Activated T-cell treated with anti-CD3 and anti-CD28 coated beads for 1 hour (primary cell): Measurements from ENCODE around the gene GCM1.

Experiments used
- DNase-seq: peaks from one replicate; pipeline ENCODE4 v3.0.0-alpha.2; 2020; ENCODE audit warnings: low read depth

The GCM1 gene

DNA sequence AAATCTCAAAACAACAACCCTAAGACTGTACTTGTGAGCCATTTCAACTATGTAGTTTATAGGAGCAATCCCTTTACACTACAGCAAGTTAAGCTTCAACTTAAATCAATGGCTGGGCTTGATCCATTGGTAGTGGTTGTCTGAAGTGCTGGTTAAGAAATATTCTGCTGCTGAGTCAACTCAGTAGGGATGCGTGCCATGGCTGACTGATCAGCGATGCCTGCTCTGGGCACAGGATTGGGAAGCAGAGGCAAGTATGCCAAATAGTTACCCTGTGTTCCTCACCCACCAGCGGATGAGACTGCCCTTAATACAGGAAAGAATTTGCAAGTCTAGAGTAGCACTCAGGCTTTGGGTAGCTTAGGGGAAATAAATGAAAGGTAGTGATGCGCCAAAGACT is 41.5 kb downstream of the GCM1 start:
- no peak for DNase-seq

- DNase-seq: no peak
Measured at GRCh38 chr6:53104916-53105315, 43.7 kb downstream of the GCM1 start.

DNA sequence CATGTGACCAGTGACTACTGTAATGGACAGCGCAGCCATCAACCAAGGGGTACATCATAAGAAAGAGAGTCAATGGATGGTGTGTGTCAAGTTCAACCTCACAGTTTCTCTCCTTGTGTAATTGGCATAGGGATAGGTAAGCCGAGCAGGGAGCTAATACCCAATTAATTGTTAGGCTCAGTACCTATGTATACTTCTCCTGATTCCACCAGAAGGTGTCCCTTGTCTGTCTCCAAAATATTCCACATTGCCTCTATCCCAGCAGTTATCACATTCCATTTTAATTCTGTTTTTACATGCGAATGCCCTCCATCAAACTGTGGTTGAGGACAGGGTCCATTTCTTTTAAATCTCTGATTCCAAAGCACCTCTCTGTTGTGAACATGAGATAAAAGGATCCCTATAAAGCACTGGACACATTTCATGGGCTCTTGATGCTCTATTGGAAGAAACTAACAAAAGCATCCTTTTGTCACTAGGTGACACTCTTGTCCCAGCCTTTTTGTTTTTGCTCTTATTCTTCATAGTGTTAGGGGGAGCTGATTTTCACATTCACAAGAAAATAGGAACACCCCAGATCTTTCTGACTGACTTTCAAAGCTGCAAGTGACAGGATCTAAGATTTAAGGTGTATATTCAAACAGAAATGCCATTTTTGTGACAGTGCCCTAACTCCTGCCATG is 44.5 kb downstream of the GCM1 start:
- no peak for DNase-seq

GRCh38 chr6:53101006-53101405 is 47.6 kb downstream of the GCM1 start:
- DNase-seq: no peak

DNA sequence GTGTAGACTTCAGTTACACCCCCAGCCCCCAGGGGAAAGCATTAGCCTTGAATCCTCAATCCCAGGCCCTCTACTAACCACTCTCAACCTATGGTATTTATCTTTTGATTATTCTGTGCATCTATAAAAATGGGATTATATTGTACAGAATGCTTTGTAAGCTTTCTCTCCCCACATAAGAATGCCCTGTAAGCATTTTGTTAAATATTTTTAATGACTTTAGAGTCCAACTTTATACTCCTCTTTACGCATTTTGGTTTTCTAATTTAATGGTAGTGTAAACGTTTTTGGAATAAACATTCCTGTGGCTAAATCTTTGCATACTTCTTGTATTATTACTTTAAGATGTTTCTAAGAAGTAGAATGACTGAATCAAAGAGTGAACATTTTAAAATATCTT is 48.1 kb downstream of the GCM1 start:
- no peak for DNase-seq

DNA sequence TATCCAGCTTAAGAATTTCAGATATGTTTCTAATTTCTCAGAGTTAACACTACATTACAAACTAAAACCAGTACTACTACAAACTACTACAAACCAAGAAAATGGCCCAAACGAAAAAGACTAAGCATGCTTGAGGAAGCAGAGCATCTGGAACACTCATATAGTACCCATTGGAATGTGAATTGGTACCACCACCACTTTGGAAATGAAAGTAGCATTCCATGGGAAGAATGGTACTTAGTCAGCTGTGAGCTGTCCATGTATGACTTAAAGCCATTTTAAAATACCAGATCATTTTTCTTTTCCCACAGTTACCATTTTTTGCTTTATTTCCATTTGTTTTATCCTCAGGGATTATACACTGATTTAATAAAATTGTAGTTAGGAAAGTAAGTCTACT is 52.9 kb downstream of the GCM1 start:
- DNase-seq: no peak

- no peak for DNase-seq
Measured at GRCh38 chr6:53095270-53095669, 53.4 kb downstream of the GCM1 start.

DNA sequence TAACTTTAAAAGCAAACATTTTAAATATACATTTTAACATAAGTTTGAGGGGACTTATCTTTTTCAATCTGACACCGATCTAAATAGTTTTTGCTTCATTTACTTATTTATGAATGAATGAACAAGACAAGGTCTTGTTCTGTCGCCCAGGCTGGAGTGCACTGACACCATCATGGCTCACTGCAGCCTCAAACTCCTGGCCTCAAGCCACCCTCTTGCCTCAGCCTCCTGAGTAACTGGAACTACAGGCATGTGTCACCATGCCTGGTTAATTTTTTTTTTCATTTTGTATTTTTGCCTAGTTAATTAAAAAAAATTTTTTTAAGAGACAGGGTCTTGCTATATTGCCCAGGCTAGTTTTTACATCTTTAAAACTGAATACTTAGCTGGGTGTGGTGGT is 58.1 kb downstream of the GCM1 start:
- no peak for DNase-seq

DNA sequence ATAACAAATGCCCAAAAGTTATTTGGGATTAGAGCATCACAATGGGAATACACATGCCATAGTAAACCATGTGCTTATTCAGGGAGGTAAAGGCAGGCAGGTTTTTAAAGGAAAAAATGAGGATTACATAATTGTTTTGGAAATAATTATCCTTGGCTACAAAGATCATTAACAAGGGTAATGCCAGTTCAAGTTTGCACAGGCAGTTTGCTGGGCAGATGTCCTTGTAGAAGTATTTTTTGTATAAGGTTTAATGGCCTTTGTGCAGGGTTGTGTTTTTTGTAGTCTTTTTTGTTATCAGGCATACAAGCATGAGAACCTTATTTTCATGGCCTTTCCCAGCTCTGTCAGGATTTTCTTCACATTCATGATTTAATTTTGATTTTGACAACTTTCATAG is 58.7 kb downstream of the GCM1 start:
- no peak for DNase-seq

- no peak for DNase-seq
Measured at GRCh38 chr6:53086302-53086701, 62.3 kb downstream of the GCM1 start.

GRCh38 chr6:53080813-53081212 is 67.8 kb downstream of the GCM1 start:
- no peak for DNase-seq
